ENCODE results near the gene SMURF1. TPM values are rescaled to one million over a fixed set of nuclear protein-coding genes. Genes with fewer than 3 reads are reported as not detected.

Gene SMURF1
- total RNA-seq, result 31.9 and 32.1 TPM in 2 replicates
- long read RNA-seq, partial matches to known transcripts, result 0 of 10 reads
- long read RNA-seq, other reads (novel, unspliced or antisense), result 10 of 10 reads

DNA sequence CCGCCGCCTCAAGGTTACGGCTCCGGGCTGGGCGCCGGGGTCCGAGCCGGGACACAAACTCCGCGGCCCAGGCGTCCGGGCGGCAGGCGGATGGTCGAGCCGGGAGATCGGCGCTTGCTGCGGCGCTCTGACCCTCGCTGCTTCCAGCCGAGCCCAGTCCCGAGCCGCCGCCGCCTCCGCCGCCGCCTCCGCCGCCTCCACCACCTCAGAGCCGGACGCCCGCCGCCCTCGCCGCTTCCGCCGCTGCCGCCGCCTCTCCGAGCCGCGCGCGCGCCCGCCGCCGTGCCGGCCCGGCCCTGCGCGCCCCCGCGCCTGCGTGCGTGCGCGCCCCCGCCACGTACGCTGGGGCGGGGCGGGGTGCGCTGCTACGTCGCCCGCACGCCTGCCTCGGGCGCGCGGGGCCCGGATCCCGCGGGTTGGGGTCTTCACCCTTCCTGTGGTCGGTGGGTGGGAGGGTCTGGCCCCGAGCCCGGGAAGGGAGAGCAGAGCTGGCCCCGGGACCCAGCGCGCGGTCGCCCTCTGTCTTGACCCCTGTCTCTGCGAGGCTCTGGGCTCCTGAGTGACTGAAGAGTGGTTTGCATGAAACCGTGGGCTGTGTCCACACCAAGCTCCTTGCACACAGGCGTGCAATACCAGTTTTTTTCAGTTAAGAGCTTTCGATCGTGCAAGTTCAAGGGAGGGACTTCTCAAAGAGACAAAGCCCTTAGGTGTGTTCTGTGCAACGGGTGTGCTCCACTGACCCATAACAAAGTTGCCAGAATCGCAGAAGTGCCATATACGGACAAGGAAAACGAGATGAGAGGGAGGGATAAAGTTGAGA is at the start of gene SMURF1:
Gene SMURF1 (minus strand): TSS at position 256 of the 820 bp plus-strand sequence. CDS start 328 bp downstream, outside the sequence.
- H3K27me3 Mint-ChIP-seq, result no peaks in the 10 kb centered on the region
- no peak for TF ChIP-seq CTCF (IDR thresholded peaks at IDR 0.05; ENCODE audit: unreplicated experiment)
- peak; percentile 52 for DNase-seq (ENCODE audit: low spot score, unreplicated experiment)
- peak within 1 kb of the TSS; percentile 85 for H3K4me3 Mint-ChIP-seq (ENCODE audit: low read depth)
- peak within 1 kb of the TSS; percentile 96 for H3K27ac Mint-ChIP-seq
- peaks cover 4% of the 10 kb centered on the region for H3K36me3 Mint-ChIP-seq (ENCODE audit: insufficient read depth)
- H3K4me1 Mint-ChIP-seq (ENCODE audit: low read depth), result peaks cover 26% of the 10 kb centered on the region
- H3K9me3 Mint-ChIP-seq (ENCODE audit: low read depth), result no peaks in the 10 kb centered on the region

DNA sequence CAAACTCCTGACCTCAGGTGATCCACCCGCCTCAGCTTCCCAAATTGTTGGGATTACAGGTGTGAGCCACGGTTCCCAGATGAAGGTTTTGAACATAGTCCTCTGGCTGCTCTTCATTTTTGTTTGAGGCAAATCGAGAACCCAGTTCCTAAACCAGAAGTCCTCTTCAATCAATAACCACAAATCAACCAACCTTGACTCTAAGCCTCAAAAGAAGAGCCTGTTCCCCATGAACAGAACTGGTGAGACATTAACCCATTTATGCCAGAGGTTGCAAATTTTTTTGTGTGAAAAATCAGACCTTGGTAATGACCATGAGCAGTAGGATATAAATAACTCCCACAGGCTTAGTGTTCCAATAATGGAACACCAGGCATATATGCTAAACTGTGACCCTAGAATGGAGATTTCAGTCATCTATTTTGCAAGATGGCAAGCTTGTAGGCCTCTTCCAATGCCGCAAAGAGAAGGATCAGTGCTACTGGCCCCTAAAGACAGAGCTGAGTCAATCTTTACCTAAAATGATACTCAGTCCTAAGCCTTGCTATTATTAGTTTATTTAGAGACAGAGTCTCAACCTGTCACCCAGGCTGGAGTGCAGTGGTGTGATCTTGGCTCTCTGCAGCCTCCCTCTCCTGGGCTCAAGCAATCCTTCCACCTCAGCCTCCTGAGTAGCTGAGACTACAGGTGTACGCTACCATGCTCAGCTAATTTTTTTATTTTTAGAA is 48.1 kb upstream of the SMURF1 start:
- H3K4me3 Mint-ChIP-seq (ENCODE audit: low read depth), result no peak overlapping the region
- H3K4me1 Mint-ChIP-seq (ENCODE audit: low read depth), result peaks cover 7% of the 10 kb centered on the region
- peaks cover 64% of the 10 kb centered on the region for H3K27me3 Mint-ChIP-seq
- DNase-seq (ENCODE audit: low spot score, unreplicated experiment), result no peak
- TF ChIP-seq CTCF (IDR thresholded peaks at IDR 0.05; ENCODE audit: unreplicated experiment), result no peak
- no peak overlapping the region for H3K27ac Mint-ChIP-seq
- no peaks in the 10 kb centered on the region for H3K36me3 Mint-ChIP-seq (ENCODE audit: insufficient read depth)
- no peaks in the 10 kb centered on the region for H3K9me3 Mint-ChIP-seq (ENCODE audit: low read depth)

GRCh38 chr7:99190359-99191009 is 46.6 kb upstream of the SMURF1 start:
- no peak overlapping the region for H3K4me3 Mint-ChIP-seq (ENCODE audit: low read depth)
- no peak for DNase-seq (ENCODE audit: low spot score, unreplicated experiment)
- peaks cover 7% of the 10 kb centered on the region for H3K4me1 Mint-ChIP-seq (ENCODE audit: low read depth)
- H3K27ac Mint-ChIP-seq, result no peak overlapping the region
- H3K9me3 Mint-ChIP-seq (ENCODE audit: low read depth), result no peaks in the 10 kb centered on the region
- H3K27me3 Mint-ChIP-seq, result peaks cover 62% of the 10 kb centered on the region
- no peaks in the 10 kb centered on the region for H3K36me3 Mint-ChIP-seq (ENCODE audit: insufficient read depth)
- no peak for TF ChIP-seq CTCF (IDR thresholded peaks at IDR 0.05; ENCODE audit: unreplicated experiment)

DNA sequence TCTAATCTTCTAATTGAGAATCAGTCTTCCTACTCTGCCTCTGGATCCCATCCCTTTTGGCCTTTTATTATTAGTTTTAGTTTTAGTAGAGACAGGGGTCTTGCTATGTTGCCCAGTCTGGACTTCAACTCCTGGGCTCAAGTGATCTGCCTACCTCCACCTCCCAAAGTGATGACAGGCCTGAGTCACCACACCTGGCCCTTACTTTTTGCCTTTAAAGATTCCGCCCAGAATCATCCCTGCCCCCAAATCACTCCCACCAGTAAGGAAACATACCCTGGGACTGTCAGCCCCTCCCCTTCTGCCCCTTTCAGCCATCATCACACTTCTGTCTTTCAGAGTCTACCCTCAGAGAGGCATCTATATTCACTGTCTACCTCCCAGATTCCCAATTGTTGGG is 45.3 kb upstream of the SMURF1 start:
- DNase-seq (ENCODE audit: low spot score, unreplicated experiment), result no peak
- H3K36me3 Mint-ChIP-seq (ENCODE audit: insufficient read depth), result no peaks in the 10 kb centered on the region
- no peak overlapping the region for H3K4me3 Mint-ChIP-seq (ENCODE audit: low read depth)
- H3K27me3 Mint-ChIP-seq, result peaks cover 61% of the 10 kb centered on the region
- no peak overlapping the region for H3K27ac Mint-ChIP-seq
- peaks cover 11% of the 10 kb centered on the region for H3K4me1 Mint-ChIP-seq (ENCODE audit: low read depth)
- H3K9me3 Mint-ChIP-seq (ENCODE audit: low read depth), result no peaks in the 10 kb centered on the region
- no peak for TF ChIP-seq CTCF (IDR thresholded peaks at IDR 0.05; ENCODE audit: unreplicated experiment)

DNA sequence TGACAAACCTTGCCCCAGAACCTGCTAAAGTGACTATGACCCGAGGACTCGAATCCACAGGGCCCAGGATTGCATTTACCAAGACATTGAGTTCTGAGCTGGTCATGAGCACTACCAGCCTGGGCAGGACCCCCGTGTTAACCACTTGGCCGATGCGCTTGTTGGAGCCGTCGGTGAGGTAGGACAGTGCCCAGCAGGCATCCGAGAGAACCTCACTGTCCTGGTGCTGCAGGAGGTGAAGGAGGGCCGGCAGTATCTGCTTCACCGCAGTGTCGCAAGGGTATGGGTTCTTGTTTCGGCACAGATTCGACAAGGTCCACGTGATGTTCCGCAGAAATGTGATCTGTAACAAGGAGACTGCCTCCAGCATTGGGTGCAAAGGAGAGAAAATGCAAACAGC is 44.3 kb upstream of the SMURF1 start:
- no peaks in the 10 kb centered on the region for H3K36me3 Mint-ChIP-seq (ENCODE audit: insufficient read depth)
- no peak for DNase-seq (ENCODE audit: low spot score, unreplicated experiment)
- H3K4me3 Mint-ChIP-seq (ENCODE audit: low read depth), result no peak overlapping the region
- H3K27ac Mint-ChIP-seq, result no peak overlapping the region
- TF ChIP-seq CTCF (IDR thresholded peaks at IDR 0.05; ENCODE audit: unreplicated experiment), result no peak
- H3K27me3 Mint-ChIP-seq, result peaks cover 56% of the 10 kb centered on the region
- no peaks in the 10 kb centered on the region for H3K9me3 Mint-ChIP-seq (ENCODE audit: low read depth)
- peaks cover 11% of the 10 kb centered on the region for H3K4me1 Mint-ChIP-seq (ENCODE audit: low read depth)

Measured in progenitor cell of endocrine pancreas (in vitro differentiated cells).